OCI-LY3 (cell line): ENCODE data around the gene PRKCE.

Source experiments
- H2AFZ ChIP-seq: fragments of 200-600, 300-600 bp; shearing (Covaris generic); 2 replicates; pipeline ENCODE4 v1.6.0; 2014; ENCODE audit warnings: antibody characterized with exemption, low read depth, low read length
- H3K27ac ChIP-seq: fragments of 200-600, 300-600 bp; sonication (generic); 2 replicates; pipeline ENCODE4 v1.5.1; 2014; ENCODE audit warnings: mild to moderate bottlenecking, low read length, moderate library complexity, mixed read lengths
- H3K27me3 ChIP-seq: fragments of 200-600, 300-600 bp; sonication (generic); 2 replicates; pipeline ENCODE4 v1.6.1; 2014; ENCODE audit warnings: low read depth, low read length, mixed read lengths
- H3K36me3 ChIP-seq: fragments of 200-600, 300-600 bp; sonication (generic); replicated peaks from 2 replicates; pipeline ENCODE3; 2014; ENCODE audit warnings: low read depth, low read length, mixed read lengths
- H3K4me1 ChIP-seq: fragments of 300-600, 200-600 bp; sonication (generic); 2 replicates; pipeline ENCODE4 v1.6.1; 2014; ENCODE audit warnings: low read length, mixed read lengths
- H3K4me2 ChIP-seq: fragments of 200-600, 300-600 bp; sonication (generic); 2 replicates; pipeline ENCODE4 v1.6.1; 2014; ENCODE audit warnings: low read length, mixed read lengths
- H3K4me3 ChIP-seq: fragments of 300-600, 200-600 bp; sonication (generic); 2 replicates; pipeline ENCODE4 v1.5.1; 2014; ENCODE audit warnings: antibody characterized with exemption, mild to moderate bottlenecking, low read length, moderate library complexity
- H3K79me2 ChIP-seq: fragments of 300-600, 200-600 bp; shearing (Covaris generic); 2 replicates; pipeline ENCODE4 v1.6.1; 2014; ENCODE audit warnings: mild to moderate bottlenecking, low read length, mixed read lengths
- H3K9ac ChIP-seq: fragments of 300-600, 200-600 bp; shearing (Covaris generic); 2 replicates; pipeline ENCODE4 v1.6.0; 2014; ENCODE audit warnings: mild to moderate bottlenecking, low read length, moderate library complexity
- H3K9me3 ChIP-seq: fragments of 200-600, 300-600 bp; shearing (Covaris generic); 2 replicates; pipeline ENCODE4 v1.6.1; 2014; ENCODE audit warnings: low read length, mixed read lengths; ENCODE audit not compliant: insufficient read depth
- H4K20me1 ChIP-seq: fragments of 200-600, 300-600 bp; sonication (generic); 2 replicates; pipeline ENCODE4 v1.6.1; 2016; ENCODE audit warnings: low read length, mixed read lengths; ENCODE audit not compliant: insufficient read depth
- EZH2phosphoT487 ChIP-seq: fragments of 200-600 bp; shearing (Covaris generic); IDR thresholded peaks from 2 replicates; pipeline ENCODE4 v1.6.1; 2018; ENCODE audit warnings: antibody characterized with exemption, mixed run types, low read depth
- TF ChIP-seq, protein P1 (sequence below): fragments of 200-600, 300-600 bp; sonication (generic); IDR thresholded peaks from 2 replicates; pipeline ENCODE4 v1.5.1; 2014; ENCODE audit warnings: antibody characterized with exemption, low read length, low read depth

Gene PRKCE

DNA sequence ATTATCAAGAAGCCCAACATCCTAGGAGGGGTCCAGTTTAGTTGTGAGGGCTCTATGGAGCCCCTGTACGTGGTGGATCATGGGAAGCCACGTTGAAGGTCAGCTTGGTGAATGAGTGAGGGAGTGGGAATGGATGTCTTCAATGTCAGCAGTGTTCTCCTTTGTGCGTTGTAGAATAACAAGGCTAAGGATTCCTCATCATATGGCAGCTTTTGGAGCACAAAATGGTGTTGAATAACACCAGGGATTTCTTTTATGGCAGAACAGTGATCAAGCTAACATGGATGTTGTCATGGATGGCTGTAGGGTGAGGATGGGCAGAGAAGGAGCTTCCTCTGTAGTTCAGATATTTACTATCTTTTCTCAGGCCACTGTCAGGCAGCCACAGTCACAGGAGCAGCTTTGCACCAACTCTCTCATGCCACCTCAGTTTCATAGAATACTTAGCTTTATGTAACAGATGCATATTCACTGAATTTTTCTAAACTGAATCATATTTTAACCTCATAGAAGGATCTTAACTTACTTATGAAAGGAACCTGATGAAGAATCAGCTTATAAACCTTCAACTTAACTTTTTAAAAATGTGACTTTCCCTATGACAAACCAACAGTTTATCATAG is 361.3 kb downstream of the PRKCE start:
- Histone ChIP-seq H3K27ac (no peak overlapping the region), H3K27me3 (no peaks in the 10 kb centered on the region), H2AFZ (no peak overlapping the region), H3K79me2 (no peaks in the 10 kb centered on the region), H3K9ac (no peak overlapping the region), H4K20me1 (no peaks in the 10 kb centered on the region), H3K9me3 (no peaks in the 10 kb centered on the region), H3K4me1 (peaks cover 40% of the 10 kb centered on the region), H3K4me3 (no peak overlapping the region), H3K36me3 (no peaks in the 10 kb centered on the region), H3K4me2 (no peak overlapping the region)
- TF ChIP-seq EZH2phosphoT487: no peak
- TF ChIP-seq, protein P1, sequence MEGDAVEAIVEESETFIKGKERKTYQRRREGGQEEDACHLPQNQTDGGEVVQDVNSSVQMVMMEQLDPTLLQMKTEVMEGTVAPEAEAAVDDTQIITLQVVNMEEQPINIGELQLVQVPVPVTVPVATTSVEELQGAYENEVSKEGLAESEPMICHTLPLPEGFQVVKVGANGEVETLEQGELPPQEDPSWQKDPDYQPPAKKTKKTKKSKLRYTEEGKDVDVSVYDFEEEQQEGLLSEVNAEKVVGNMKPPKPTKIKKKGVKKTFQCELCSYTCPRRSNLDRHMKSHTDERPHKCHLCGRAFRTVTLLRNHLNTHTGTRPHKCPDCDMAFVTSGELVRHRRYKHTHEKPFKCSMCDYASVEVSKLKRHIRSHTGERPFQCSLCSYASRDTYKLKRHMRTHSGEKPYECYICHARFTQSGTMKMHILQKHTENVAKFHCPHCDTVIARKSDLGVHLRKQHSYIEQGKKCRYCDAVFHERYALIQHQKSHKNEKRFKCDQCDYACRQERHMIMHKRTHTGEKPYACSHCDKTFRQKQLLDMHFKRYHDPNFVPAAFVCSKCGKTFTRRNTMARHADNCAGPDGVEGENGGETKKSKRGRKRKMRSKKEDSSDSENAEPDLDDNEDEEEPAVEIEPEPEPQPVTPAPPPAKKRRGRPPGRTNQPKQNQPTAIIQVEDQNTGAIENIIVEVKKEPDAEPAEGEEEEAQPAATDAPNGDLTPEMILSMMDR: no peak

DNA sequence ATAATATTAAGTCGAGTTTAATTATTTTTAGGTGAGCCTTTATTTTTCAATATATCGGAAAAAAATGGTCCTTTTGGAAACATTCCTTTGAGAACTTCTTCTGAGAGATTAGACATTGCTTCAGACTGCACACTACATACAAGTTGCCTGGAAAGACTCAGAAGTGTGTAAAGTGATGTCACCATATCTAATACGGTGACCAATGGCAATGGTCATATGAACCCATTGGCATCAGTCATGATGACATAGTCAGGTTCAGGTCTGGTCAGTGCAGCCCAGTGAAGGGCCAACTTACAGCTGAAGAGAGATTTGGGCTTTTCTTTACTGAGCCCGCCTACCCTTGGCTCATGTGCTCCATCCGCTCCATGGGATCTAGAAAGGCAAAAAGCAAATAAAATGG is 362.3 kb downstream of the PRKCE start:
- Histone ChIP-seq H3K79me2 (no peaks in the 10 kb centered on the region), H3K4me2 (no peak overlapping the region), H3K9ac (no peak overlapping the region), H3K36me3 (no peaks in the 10 kb centered on the region), H3K4me3 (no peak overlapping the region), H3K4me1 (peaks cover 30% of the 10 kb centered on the region), H3K27ac (no peak overlapping the region), H3K9me3 (no peaks in the 10 kb centered on the region), H4K20me1 (no peaks in the 10 kb centered on the region), H2AFZ (no peak overlapping the region), H3K27me3 (no peaks in the 10 kb centered on the region)
- TF ChIP-seq, protein P1: no peak
- TF ChIP-seq EZH2phosphoT487: no peak

DNA sequence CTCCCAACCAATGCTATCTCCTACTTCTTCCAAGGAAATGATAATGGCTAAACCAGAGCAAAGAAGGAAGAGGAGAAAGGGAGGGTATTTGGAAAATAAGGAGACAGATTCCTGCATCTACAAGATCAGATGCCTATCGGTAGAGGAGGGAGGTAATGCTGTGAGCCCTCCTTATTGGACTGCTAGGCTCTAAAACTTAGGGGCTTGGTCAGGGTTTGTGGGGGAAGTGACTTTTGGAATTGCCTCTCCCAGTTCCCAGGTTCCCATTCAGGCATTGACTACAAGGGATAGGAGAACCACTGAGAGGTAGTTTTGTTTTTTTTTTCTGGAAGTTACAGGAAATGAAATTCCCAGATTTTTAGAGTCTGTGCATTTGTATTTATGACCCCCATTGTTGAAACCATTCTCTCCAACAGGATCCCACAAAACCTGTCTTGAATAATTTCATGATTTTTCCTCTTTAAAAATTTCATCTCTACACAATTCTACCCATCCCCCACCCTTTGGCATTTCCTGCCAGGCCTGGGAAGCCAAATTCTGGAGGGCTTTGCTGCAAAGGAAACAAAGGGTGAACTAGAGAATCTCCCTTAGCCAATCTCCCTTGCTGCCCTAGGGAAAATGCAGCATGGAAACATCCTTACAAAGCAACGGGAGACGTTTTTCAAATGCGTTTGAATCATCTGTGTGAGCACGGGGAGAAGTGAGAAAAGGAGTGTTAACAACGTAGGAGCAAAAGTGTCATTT is 363.6 kb downstream of the PRKCE start:
- H3K79me2 ChIP-seq: no peaks in the 10 kb centered on the region
- no peak overlapping the region for H3K27ac ChIP-seq
- H3K4me2 ChIP-seq: no peak overlapping the region; the same call in 1 of the 2 replicates
- H4K20me1 ChIP-seq: no peaks in the 10 kb centered on the region
- TF ChIP-seq EZH2phosphoT487: no peak
- TF ChIP-seq, protein P1: no peak
- H3K27me3 ChIP-seq: no peaks in the 10 kb centered on the region
- H3K36me3 ChIP-seq: no peaks in the 10 kb centered on the region
- no peaks in the 10 kb centered on the region for H3K9me3 ChIP-seq
- H2AFZ ChIP-seq: no peak overlapping the region
- H3K4me3 ChIP-seq: no peak overlapping the region
- H3K9ac ChIP-seq: no peak overlapping the region
- H3K4me1 ChIP-seq: peaks cover 17% of the 10 kb centered on the region

DNA sequence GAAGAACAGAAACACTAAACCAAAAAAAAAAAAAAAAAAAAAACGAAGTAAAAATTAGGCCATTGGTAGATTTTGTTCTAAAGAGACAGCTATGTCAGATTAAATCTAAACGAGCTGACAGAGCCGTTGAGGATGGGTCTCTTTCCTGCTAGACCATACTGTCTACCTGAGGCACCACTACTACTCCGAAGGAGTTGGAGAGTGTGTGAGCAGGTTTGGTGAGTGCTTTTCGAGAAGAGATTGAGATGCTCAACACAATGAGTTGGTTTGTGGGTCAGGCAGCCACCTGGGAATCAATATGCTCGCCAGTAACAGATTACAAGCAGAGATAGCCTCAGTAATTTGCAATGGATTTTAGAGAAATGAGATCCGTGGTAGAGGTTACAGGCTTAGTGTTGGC is 364.2 kb downstream of the PRKCE start:
- Histone ChIP-seq H3K79me2 (no peaks in the 10 kb centered on the region), H4K20me1 (no peaks in the 10 kb centered on the region), H3K4me2 (no peak overlapping the region), H3K4me1 (peaks cover 11% of the 10 kb centered on the region), H3K4me3 (no peak overlapping the region), H3K27ac (no peak overlapping the region), H3K27me3 (no peaks in the 10 kb centered on the region), H3K36me3 (no peaks in the 10 kb centered on the region), H3K9ac (no peak overlapping the region), H3K9me3 (no peaks in the 10 kb centered on the region), H2AFZ (no peak overlapping the region)
- TF ChIP-seq EZH2phosphoT487: no peak
- TF ChIP-seq, protein P1: no peak
